Neural crest cell (in vitro differentiated cells): ENCODE results near the gene VSIG10. TPM values are rescaled to one million over a fixed set of nuclear protein-coding genes. Genes with fewer than 3 reads are reported as not detected.
"Not testable (repeated sequence)": the region's sequence is repeated elsewhere in the genome, so short reads cannot be mapped to it uniquely, and the experiment has no call there.

Experiments
- DNase-seq: peaks from one replicate; pipeline ENCODE4 v3.0.0; 2021; ENCODE audit warnings: low read depth, mixed read lengths, low spot score
- H3K27ac Mint-ChIP-seq: one replicate; pipeline ENCODE4 v1.8.0; 2021; ENCODE audit warnings: mild to moderate bottlenecking, mixed read lengths; ENCODE audit not compliant: unreplicated experiment
- H3K27me3 Mint-ChIP-seq: 2 replicates; pipeline ENCODE4 v1.8.0; 2021; ENCODE audit warnings: low read depth, mild to moderate bottlenecking, mixed read lengths
- H3K36me3 Mint-ChIP-seq: 2 replicates; pipeline ENCODE4 v1.8.0; 2021; ENCODE audit warnings: low read depth, mild to moderate bottlenecking, mixed read lengths
- H3K4me1 Mint-ChIP-seq: 2 replicates; pipeline ENCODE4 v1.8.0; 2021; ENCODE audit warnings: mixed read lengths
- H3K4me3 Mint-ChIP-seq: one replicate; pipeline ENCODE4 v1.8.0; 2021; ENCODE audit warnings: mild to moderate bottlenecking, mixed read lengths
- H3K9me3 Mint-ChIP-seq: 2 replicates; pipeline ENCODE4 v1.8.0; 2021; ENCODE audit warnings: mixed read lengths
- total RNA-seq: library from RNA; stranded (reverse); gene quantifications from 2 replicates; pipeline ENCODE4 v1.2.1, GENCODE V29; 2021
- TF ChIP-seq, protein P1 (sequence below): fragments of 200-600 bp; sonication (generic); conservative IDR thresholded peaks from 2 replicates; pipeline ENCODE4 v1.5.0; 2021; ENCODE audit warnings: antibody characterized with exemption, mild to moderate bottlenecking

Gene VSIG10
- total RNA-seq, 1 donor from 2014 or later: 26.8 TPM

- H3K27me3 Mint-ChIP-seq: no peaks in the 10 kb centered on the region
- no peak overlapping the region for H3K27ac Mint-ChIP-seq
- TF ChIP-seq, protein P1, sequence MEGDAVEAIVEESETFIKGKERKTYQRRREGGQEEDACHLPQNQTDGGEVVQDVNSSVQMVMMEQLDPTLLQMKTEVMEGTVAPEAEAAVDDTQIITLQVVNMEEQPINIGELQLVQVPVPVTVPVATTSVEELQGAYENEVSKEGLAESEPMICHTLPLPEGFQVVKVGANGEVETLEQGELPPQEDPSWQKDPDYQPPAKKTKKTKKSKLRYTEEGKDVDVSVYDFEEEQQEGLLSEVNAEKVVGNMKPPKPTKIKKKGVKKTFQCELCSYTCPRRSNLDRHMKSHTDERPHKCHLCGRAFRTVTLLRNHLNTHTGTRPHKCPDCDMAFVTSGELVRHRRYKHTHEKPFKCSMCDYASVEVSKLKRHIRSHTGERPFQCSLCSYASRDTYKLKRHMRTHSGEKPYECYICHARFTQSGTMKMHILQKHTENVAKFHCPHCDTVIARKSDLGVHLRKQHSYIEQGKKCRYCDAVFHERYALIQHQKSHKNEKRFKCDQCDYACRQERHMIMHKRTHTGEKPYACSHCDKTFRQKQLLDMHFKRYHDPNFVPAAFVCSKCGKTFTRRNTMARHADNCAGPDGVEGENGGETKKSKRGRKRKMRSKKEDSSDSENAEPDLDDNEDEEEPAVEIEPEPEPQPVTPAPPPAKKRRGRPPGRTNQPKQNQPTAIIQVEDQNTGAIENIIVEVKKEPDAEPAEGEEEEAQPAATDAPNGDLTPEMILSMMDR: no peak
- H3K36me3 Mint-ChIP-seq: peaks cover 21% of the 10 kb centered on the region
- no peaks in the 10 kb centered on the region for H3K9me3 Mint-ChIP-seq
- DNase-seq: no peak
- peaks cover 7% of the 10 kb centered on the region for H3K4me1 Mint-ChIP-seq
- H3K4me3 Mint-ChIP-seq: no peak overlapping the region
Observed at GRCh38 chr12:118025168-118025567, 78.6 kb downstream of the VSIG10 start.

- Mint-ChIP-seq H3K4me3 (no peak overlapping the region), H3K27ac (no peak overlapping the region), H3K36me3 (peaks cover 15% of the 10 kb centered on the region), H3K27me3 (no peaks in the 10 kb centered on the region), H3K4me1 (peaks cover 14% of the 10 kb centered on the region), H3K9me3 (no peaks in the 10 kb centered on the region)
- no peak for DNase-seq
- TF ChIP-seq, protein P1: no peak
Observed at GRCh38 chr12:118023301-118023860, 80.4 kb downstream of the VSIG10 start.

- Mint-ChIP-seq H3K9me3 (no peaks in the 10 kb centered on the region), H3K4me3 (peak overlapping the region; percentile 25), H3K27ac (no peak overlapping the region), H3K4me1 (peaks cover 19% of the 10 kb centered on the region), H3K36me3 (peaks cover 15% of the 10 kb centered on the region), H3K27me3 (no peaks in the 10 kb centered on the region)
- TF ChIP-seq, protein P1: no peak
- DNase-seq: no peak
Observed at GRCh38 chr12:118022728-118023109, 81.1 kb downstream of the VSIG10 start.

GRCh38 chr12:118022097-118022727 lies 81.6 kb downstream of the VSIG10 start:
- H3K27me3 Mint-ChIP-seq, H3K27ac Mint-ChIP-seq, H3K4me3 Mint-ChIP-seq, H3K9me3 Mint-ChIP-seq, DNase-seq: not testable (repeated sequence)
- H3K36me3 Mint-ChIP-seq: peaks cover 15% of the 10 kb centered on the region
- H3K4me1 Mint-ChIP-seq: peaks cover 23% of the 10 kb centered on the region

GRCh38 chr12:118020036-118020435 lies 83.8 kb downstream of the VSIG10 start:
- peaks cover 36% of the 10 kb centered on the region for H3K4me1 Mint-ChIP-seq
- peak overlapping the region; percentile 15 for H3K4me3 Mint-ChIP-seq
- H3K27me3 Mint-ChIP-seq: no peaks in the 10 kb centered on the region
- no peak overlapping the region for H3K27ac Mint-ChIP-seq
- DNase-seq: no peak
- TF ChIP-seq, protein P1: no peak
- no peaks in the 10 kb centered on the region for H3K9me3 Mint-ChIP-seq
- H3K36me3 Mint-ChIP-seq: peaks cover 13% of the 10 kb centered on the region

DNA sequence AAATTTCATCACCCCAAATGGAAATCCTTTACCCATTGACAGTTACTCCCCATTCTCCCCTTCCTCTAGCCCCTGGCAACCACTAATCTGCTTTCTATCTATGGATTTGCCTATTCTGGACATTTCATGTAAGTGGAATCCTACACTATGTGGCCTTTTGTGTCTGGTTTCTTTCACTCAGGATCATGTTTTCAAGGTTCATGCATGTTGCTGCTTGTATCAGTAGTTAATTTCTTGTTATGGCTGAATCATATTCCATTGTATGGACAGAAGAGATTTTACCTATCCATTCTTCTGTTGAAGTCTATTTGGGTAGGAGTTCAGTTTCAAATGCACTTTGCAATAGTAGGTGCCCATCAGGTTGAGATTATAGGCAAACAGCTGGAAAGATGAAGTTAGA lies 85.9 kb downstream of the VSIG10 start:
- H3K4me3 Mint-ChIP-seq: peak overlapping the region; percentile 90
- DNase-seq: no peak
- H3K4me1 Mint-ChIP-seq: peaks cover 36% of the 10 kb centered on the region
- no peaks in the 10 kb centered on the region for H3K9me3 Mint-ChIP-seq
- TF ChIP-seq, protein P1: no peak
- no peak overlapping the region for H3K27ac Mint-ChIP-seq
- H3K27me3 Mint-ChIP-seq: no peaks in the 10 kb centered on the region
- H3K36me3 Mint-ChIP-seq: peaks cover 9% of the 10 kb centered on the region
